ENCODE results near the gene RREB1.

RREB1 gene

GRCh38 chr6:7107578-7108195, at the start of gene RREB1:
Gene RREB1, plus strand, starts transcription at chr6:7107961. Its CDS starts 73,951 bp downstream, at chr6:7181912.
- TF ChIP-seq ELF4 (IDR thresholded peaks at IDR 0.05) (no peak), NFRKB (IDR thresholded peaks at IDR 0.05) (no peak), TARDBP (IDR thresholded peaks at IDR 0.05) (no peak), HDGF (IDR thresholded peaks at IDR 0.05; ENCODE audit: borderline replicate concordance) (no peak), FOXA1 (IDR thresholded peaks at IDR 0.05) (no peak), FOXM1 (IDR thresholded peaks at IDR 0.05; ENCODE audit: borderline replicate concordance) (0 out of 2 replicates have a peak, but pooled peaks have one; percentile 14), LEF1 (IDR thresholded peaks at IDR 0.05; ENCODE audit: borderline replicate concordance) (no peak), L3MBTL2 (conservative IDR thresholded peaks at IDR 0.05) (0 out of 2 replicates have a peak, but pooled peaks have one; percentile 39), BHLHE40 (IDR thresholded peaks at IDR 0.05; ENCODE audit: borderline replicate concordance) (no peak), ZNF384 (IDR thresholded peaks at IDR 0.05) (no peak), ARNT (IDR thresholded peaks at IDR 0.05) (no peak)
- DNase-seq (ENCODE audit: extremely low spot score): peak; percentile 71
- ChIA-PET POLR2A (interaction anchor here (1.1 to 1.3 kb wide), 3 partner anchors 21 to 56 kb away, joined by 3 to 4 read pairs (median 3); no protein-coding TSS in a partner anchor), CTCF (no interaction called here)

GRCh38 chr6:7058250-7058923, 49.4 kb upstream of the RREB1 start:
- TF ChIP-seq SUZ12 (IDR thresholded peaks at IDR 0.05) (no peak), BHLHE40 (IDR thresholded peaks at IDR 0.05; ENCODE audit: borderline replicate concordance) (no peak), ARNT (IDR thresholded peaks at IDR 0.05) (no peak), ELF4 (IDR thresholded peaks at IDR 0.05) (no peak), FOXK2 (IDR thresholded peaks at IDR 0.05) (no peak), SP1 (IDR thresholded peaks at IDR 0.05) (no peak), PKNOX1 (IDR thresholded peaks at IDR 0.05) (no peak), ZNF384 (IDR thresholded peaks at IDR 0.05) (no peak), LEF1 (IDR thresholded peaks at IDR 0.05; ENCODE audit: borderline replicate concordance) (no peak), FOXA1 (IDR thresholded peaks at IDR 0.05) (no peak), HDGF (IDR thresholded peaks at IDR 0.05; ENCODE audit: borderline replicate concordance) (no peak)
- POLR2A ChIA-PET: interaction anchor here (0.8 kb wide), 1 partner anchor 11 kb away, joined by 3 read pairs; no protein-coding TSS in a partner anchor
- CTCF ChIA-PET: interaction anchor here (1.1 kb wide), 1 partner anchor 270 kb away, joined by 3 read pairs; no protein-coding TSS in a partner anchor
- no peak for DNase-seq (ENCODE audit: extremely low spot score)

GRCh38 chr6:7060769-7061516, 46.8 kb upstream of the RREB1 start:
- TF ChIP-seq HDGF (IDR thresholded peaks at IDR 0.05; ENCODE audit: borderline replicate concordance) (no peak), FOXK2 (IDR thresholded peaks at IDR 0.05) (no peak), NFRKB (IDR thresholded peaks at IDR 0.05) (no peak)
- ChIA-PET CTCF (no interaction called here), POLR2A (interaction anchor here (1.1 kb wide), 1 partner anchor 383 kb away, joined by 3 read pairs; no protein-coding TSS in a partner anchor)
- no peak for DNase-seq (ENCODE audit: extremely low spot score)

- POLR2A ChIA-PET: no interaction called here
- no peak for TF ChIP-seq LEF1 (IDR thresholded peaks at IDR 0.05; ENCODE audit: borderline replicate concordance)
- TF ChIP-seq FOXM1 (IDR thresholded peaks at IDR 0.05; ENCODE audit: borderline replicate concordance): no peak
- peak; percentile 72 for TF ChIP-seq PKNOX1 (IDR thresholded peaks at IDR 0.05)
- no peak for DNase-seq (ENCODE audit: extremely low spot score)
- CTCF ChIA-PET: no interaction called here
These were observed 45.2 kb upstream of the RREB1 start for GRCh38 chr6:7062451-7063162.

GRCh38 chr6:7067305-7067704, 40.5 kb upstream of the RREB1 start:
- POLR2A ChIA-PET: no interaction called here
- DNase-seq (ENCODE audit: extremely low spot score): no peak
- CTCF ChIA-PET: interaction anchor here (0.5 kb wide), 1 partner anchor 79 kb away, joined by 4 read pairs; no protein-coding TSS in a partner anchor
- no peak for TF ChIP-seq FOXA1 (IDR thresholded peaks at IDR 0.05)
- TF ChIP-seq NFRKB (IDR thresholded peaks at IDR 0.05): no peak
- TF ChIP-seq TARDBP (IDR thresholded peaks at IDR 0.05): no peak
- no peak for TF ChIP-seq HDGF (IDR thresholded peaks at IDR 0.05; ENCODE audit: borderline replicate concordance)
- no peak for TF ChIP-seq LEF1 (IDR thresholded peaks at IDR 0.05; ENCODE audit: borderline replicate concordance)
- no peak for TF ChIP-seq FOXM1 (IDR thresholded peaks at IDR 0.05; ENCODE audit: borderline replicate concordance)

GRCh38 chr6:7071405-7071804, 36.4 kb upstream of the RREB1 start:
- POLR2A ChIA-PET: no interaction called here
- TF ChIP-seq ELF4 (IDR thresholded peaks at IDR 0.05): no peak
- no peak for TF ChIP-seq TARDBP (IDR thresholded peaks at IDR 0.05)
- no peak for TF ChIP-seq HDGF (IDR thresholded peaks at IDR 0.05; ENCODE audit: borderline replicate concordance)
- TF ChIP-seq ARNT (IDR thresholded peaks at IDR 0.05): no peak
- no peak for TF ChIP-seq L3MBTL2 (conservative IDR thresholded peaks at IDR 0.05)
- no peak for TF ChIP-seq ZNF384 (IDR thresholded peaks at IDR 0.05)
- no peak for TF ChIP-seq LEF1 (IDR thresholded peaks at IDR 0.05; ENCODE audit: borderline replicate concordance)
- no peak for TF ChIP-seq PKNOX1 (IDR thresholded peaks at IDR 0.05)
- TF ChIP-seq SP1 (IDR thresholded peaks at IDR 0.05): no peak
- TF ChIP-seq BHLHE40 (IDR thresholded peaks at IDR 0.05; ENCODE audit: borderline replicate concordance): no peak
- no peak for TF ChIP-seq FOXK2 (IDR thresholded peaks at IDR 0.05)
- TF ChIP-seq CTBP1 (IDR thresholded peaks at IDR 0.05; ENCODE audit: borderline replicate concordance): no peak
- no peak for TF ChIP-seq NFRKB (IDR thresholded peaks at IDR 0.05)
- no peak for TF ChIP-seq SUZ12 (IDR thresholded peaks at IDR 0.05)
- no peak for TF ChIP-seq FOXM1 (IDR thresholded peaks at IDR 0.05; ENCODE audit: borderline replicate concordance)
- TF ChIP-seq FOXA1 (IDR thresholded peaks at IDR 0.05): no peak

More at GRCh38 chr6:7071405-7071804, 36.4 kb upstream of the RREB1 start:
- no peak for DNase-seq (ENCODE audit: extremely low spot score)
- CTCF ChIA-PET: no interaction called here
